Upper lobe of left lung (tissue), 6 donors: ENCODE measurements around the gene PCDH17. TPM values are rescaled to one million over a fixed set of nuclear protein-coding genes. Genes with fewer than 3 reads are reported as not detected.

ENCODE experiments used
- ATAC-seq, 2 donors: fragments of 200-7000 bp; cut with Tn5 transposase; one replicate each; pipeline ENCODE4 v1.9.1; 2022; ENCODE audit warnings: mild to moderate bottlenecking in 2 of 2, moderate library complexity in 2 of 2; ENCODE audit not compliant: low FRiP score in 2 of 2
- DNase-seq, 2 donors: peaks; one replicate each; pipeline ENCODE4 v3.0.0-alpha.2; 2019 to 2020
- H3K27ac ChIP-seq, 4 donors: fragments of 200-600 bp; sonication (generic); one replicate each; pipeline ENCODE4 v1.5.1; 2016 to 2019
- H3K27me3 ChIP-seq, 4 donors: fragments of 200-600 bp; sonication (generic); one replicate each; pipeline ENCODE4 v1.5.1; 2017 to 2019
- H3K36me3 ChIP-seq, 4 donors: fragments of 200-600 bp; sonication (generic); one replicate each; pipeline ENCODE4 v1.5.1; 2016 to 2019
- H3K4me1 ChIP-seq, 4 donors: fragments of 200-600 bp; sonication (generic); one replicate each; pipeline ENCODE4 v1.5.1; 2018 to 2019
- H3K4me3 ChIP-seq, 4 donors: fragments of 200-600 bp; sonication (generic); one replicate each; pipeline ENCODE4 v1.5.1; 2017 to 2019; ENCODE audit warnings: mild to moderate bottlenecking in 2 of 4, moderate library complexity in 1 of 4
- H3K9me3 ChIP-seq, 4 donors: fragments of 200-600 bp; sonication (generic); one replicate each; pipeline ENCODE4 v1.5.1; 2018 to 2019
- EP300 ChIP-seq, 4 donors: sonication (generic); formaldehyde crosslinking; IDR thresholded peaks; one replicate each; pipeline ENCODE4 v1.5.1; 2017; ENCODE audit warnings: antibody characterized with exemption in 4 of 4, control low read depth in 2 of 4
- POLR2A ChIP-seq, 4 donors: fragments of 450-650 bp; IDR thresholded peaks; one replicate each; pipeline ENCODE4 v1.5.1; 2016 to 2017; ENCODE audit warnings: antibody characterized with exemption in 4 of 4, mild to moderate bottlenecking in 2 of 4
- POLR2AphosphoS5 ChIP-seq, 2 donors: sonication (generic); formaldehyde crosslinking; IDR thresholded peaks; one replicate each; pipeline ENCODE4 v1.5.1; 2017; ENCODE audit warnings: antibody characterized with exemption in 2 of 2
- WGBS, 2 donors: methylation state at CpG; one replicate each; pipeline ENCODE4 v1.1.5; 2017 to 2018; 5-methylcytosine and 5-hydroxymethylcytosine counted together
- total RNA-seq, 6 donors: library from RNA; depleted of rRNA in 4 of 6; stranded (reverse); fragments of >200 nt in 4 of 6; gene quantifications; one replicate each; pipeline versions ENCODE4 v1.1.0 to v1.2.1, GENCODE V29; 2016 to 2021
- TF ChIP-seq, protein P1 (sequence below), 6 experiments: fragments of 450-650 bp in 4 of 6; fragments of 200-600 bp in 2 of 6; sonication (generic) in 2 of 6; IDR thresholded peaks; one replicate each; pipeline ENCODE4 v1.5.1; 2016 to 2019; ENCODE audit warnings: antibody characterized with exemption in 6 of 6
- donor health status: DM: no; HTN: no; CAD: no; lungs with moderate emphysema.
- donor health status: DM: no; HTN: yes; CAD: no; lungs with severe emphysema.

Gene PCDH17
- total RNA-seq, 6 donors from 2014 or later: 16.8 to 67.9 (median 25.8) TPM

GRCh38 chr13:57653229-57653989 lies 21.9 kb downstream of the PCDH17 start:
- 60 to 74% methylated on average over 6 of the region's 6 CpGs for WGBS, 2 donors
- no peak for DNase-seq
- Histone ChIP-seq H3K4me3 (no peak overlapping the region), H3K27me3 (no peaks in the 10 kb centered on the region), H3K27ac (no peak overlapping the region), H3K36me3 (no peaks in the 10 kb centered on the region), H3K4me1 (no peaks in the 10 kb centered on the region), H3K9me3 (no peaks in the 10 kb centered on the region)
- TF ChIP-seq POLR2A (IDR thresholded peaks at IDR 0.05) (no peak), EP300 (IDR thresholded peaks at IDR 0.05) (no peak), POLR2AphosphoS5 (IDR thresholded peaks at IDR 0.05) (no peak)
- TF ChIP-seq, protein P1, sequence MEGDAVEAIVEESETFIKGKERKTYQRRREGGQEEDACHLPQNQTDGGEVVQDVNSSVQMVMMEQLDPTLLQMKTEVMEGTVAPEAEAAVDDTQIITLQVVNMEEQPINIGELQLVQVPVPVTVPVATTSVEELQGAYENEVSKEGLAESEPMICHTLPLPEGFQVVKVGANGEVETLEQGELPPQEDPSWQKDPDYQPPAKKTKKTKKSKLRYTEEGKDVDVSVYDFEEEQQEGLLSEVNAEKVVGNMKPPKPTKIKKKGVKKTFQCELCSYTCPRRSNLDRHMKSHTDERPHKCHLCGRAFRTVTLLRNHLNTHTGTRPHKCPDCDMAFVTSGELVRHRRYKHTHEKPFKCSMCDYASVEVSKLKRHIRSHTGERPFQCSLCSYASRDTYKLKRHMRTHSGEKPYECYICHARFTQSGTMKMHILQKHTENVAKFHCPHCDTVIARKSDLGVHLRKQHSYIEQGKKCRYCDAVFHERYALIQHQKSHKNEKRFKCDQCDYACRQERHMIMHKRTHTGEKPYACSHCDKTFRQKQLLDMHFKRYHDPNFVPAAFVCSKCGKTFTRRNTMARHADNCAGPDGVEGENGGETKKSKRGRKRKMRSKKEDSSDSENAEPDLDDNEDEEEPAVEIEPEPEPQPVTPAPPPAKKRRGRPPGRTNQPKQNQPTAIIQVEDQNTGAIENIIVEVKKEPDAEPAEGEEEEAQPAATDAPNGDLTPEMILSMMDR (IDR thresholded peaks at IDR 0.05): no peak
- peak in 1 of 2 donors; percentile 68 for ATAC-seq

GRCh38 chr13:57665481-57665880 lies 33.9 kb downstream of the PCDH17 start:
- DNase-seq (no peak), ATAC-seq (no peak)
- H3K36me3 ChIP-seq: no peaks in the 10 kb centered on the region
- H3K9me3 ChIP-seq: no peaks in the 10 kb centered on the region
- H3K27ac ChIP-seq: no peak overlapping the region
- WGBS, 2 donors: 57 to 79% methylated on average over 4 of the region's 4 CpGs
- H3K4me3 ChIP-seq: no peak overlapping the region
- no peaks in the 10 kb centered on the region for H3K27me3 ChIP-seq
- H3K4me1 ChIP-seq: no peaks in the 10 kb centered on the region
- TF ChIP-seq POLR2AphosphoS5 (IDR thresholded peaks at IDR 0.05) (no peak), POLR2A (IDR thresholded peaks at IDR 0.05) (no peak)

DNA sequence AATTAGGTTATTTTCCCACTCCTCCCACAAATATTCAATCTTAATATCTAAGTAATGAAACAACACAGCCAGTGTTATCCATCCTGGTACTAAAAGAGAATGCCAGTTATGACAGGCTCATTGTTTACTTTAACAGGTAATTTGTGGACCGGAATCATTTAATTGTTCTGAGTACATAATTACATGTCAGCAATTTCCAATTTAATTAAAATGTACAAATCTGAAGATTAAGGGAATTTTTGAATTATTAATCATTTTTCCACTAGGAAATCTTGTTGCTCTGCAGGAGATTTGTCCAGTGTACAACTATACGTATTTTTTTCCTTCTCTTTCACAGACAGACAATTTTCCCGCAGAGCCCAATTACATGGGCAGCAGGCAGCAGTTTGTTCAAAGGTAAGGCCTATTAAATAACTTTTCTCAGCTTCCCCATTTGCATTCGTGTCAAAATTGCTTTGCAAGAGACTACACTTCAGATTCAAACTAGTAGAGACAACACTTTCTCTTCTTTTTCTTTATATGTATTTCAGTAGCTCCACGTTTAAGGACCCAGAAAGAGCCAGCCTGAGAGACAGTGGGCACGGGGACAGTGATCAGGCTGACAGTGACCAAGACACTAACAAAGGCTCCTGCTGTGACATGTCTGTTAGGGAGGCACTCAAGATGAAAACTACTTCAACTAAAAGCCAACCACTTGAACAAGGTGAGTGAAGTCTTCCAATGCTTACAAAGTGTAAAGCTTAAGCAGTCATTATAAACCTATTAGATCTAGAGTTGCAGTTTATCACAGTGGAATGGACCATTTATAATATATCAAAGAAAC lies 34.8 kb downstream of the PCDH17 start:
- Histone ChIP-seq H3K4me3 (no peak overlapping the region), H3K9me3 (no peaks in the 10 kb centered on the region), H3K27me3 (no peaks in the 10 kb centered on the region), H3K27ac (no peak overlapping the region), H3K36me3 (no peaks in the 10 kb centered on the region), H3K4me1 (no peaks in the 10 kb centered on the region)
- TF ChIP-seq, protein P1 (IDR thresholded peaks at IDR 0.05): no peak
- TF ChIP-seq POLR2AphosphoS5 (IDR thresholded peaks at IDR 0.05) (no peak), EP300 (IDR thresholded peaks at IDR 0.05) (no peak), POLR2A (IDR thresholded peaks at IDR 0.05) (no peak)
- no peak for DNase-seq
- 79 to 83% methylated on average over 6 of the region's 6 CpGs for WGBS, 2 donors
- no peak for ATAC-seq

DNA sequence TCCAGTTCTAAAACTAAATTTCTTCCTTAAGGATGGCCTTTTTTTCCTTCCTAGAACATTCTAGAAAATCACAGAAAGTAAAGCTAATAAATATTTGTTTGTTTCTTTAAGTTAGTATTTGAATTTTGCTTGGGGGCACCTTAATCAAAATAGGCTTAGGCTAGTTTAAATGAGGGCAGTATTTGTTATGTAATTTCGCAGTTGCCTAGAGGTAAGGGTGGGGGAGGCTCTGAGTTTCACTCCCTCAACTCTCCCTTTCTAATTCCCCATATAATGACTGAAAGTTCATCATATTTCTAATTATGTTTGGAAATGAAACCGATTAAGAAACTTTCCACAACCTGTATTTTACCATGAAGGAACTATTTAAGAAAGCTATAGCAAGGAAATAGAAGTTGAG lies 40.6 kb downstream of the PCDH17 start:
- TF ChIP-seq EP300 (IDR thresholded peaks at IDR 0.05) (no peak), POLR2A (IDR thresholded peaks at IDR 0.05) (no peak), POLR2AphosphoS5 (IDR thresholded peaks at IDR 0.05) (no peak)
- TF ChIP-seq, protein P1 (IDR thresholded peaks at IDR 0.05): no peak
- Histone ChIP-seq H3K27me3 (no peaks in the 10 kb centered on the region), H3K4me3 (no peak overlapping the region), H3K36me3 (peaks cover 0 to 2% (median 0%) of the 10 kb centered on the region in 4 donors), H3K4me1 (peaks cover 0 to 4% (median 0%) of the 10 kb centered on the region in 4 donors), H3K9me3 (no peaks in the 10 kb centered on the region), H3K27ac (no peak overlapping the region)
- WGBS, 2 donors: 81 to 85% methylated on average over 2 of the region's 2 CpGs
- ATAC-seq (no peak), DNase-seq (no peak)

GRCh38 chr13:57673197-57673596 lies 41.7 kb downstream of the PCDH17 start:
- peak in 1 of 2 donors; percentile 27 for DNase-seq
- WGBS, 2 donors: 47 to 58% methylated on average over 2 of the region's 2 CpGs
- Histone ChIP-seq H3K4me1 (peaks cover 0 to 4% (median 0%) of the 10 kb centered on the region in 4 donors), H3K27me3 (no peaks in the 10 kb centered on the region), H3K4me3 (no peak overlapping the region), H3K9me3 (no peaks in the 10 kb centered on the region), H3K36me3 (peaks cover 0 to 2% (median 0%) of the 10 kb centered on the region in 4 donors), H3K27ac (no peak overlapping the region)
- peak in 1 of 2 donors; percentile 65 for ATAC-seq
- TF ChIP-seq POLR2AphosphoS5 (IDR thresholded peaks at IDR 0.05) (no peak), EP300 (IDR thresholded peaks at IDR 0.05) (no peak), POLR2A (IDR thresholded peaks at IDR 0.05) (no peak)
- TF ChIP-seq, protein P1 (IDR thresholded peaks at IDR 0.05): no peak
